Caco-2 (cell line): Measurements from ENCODE around the gene CERS6. TPM values are rescaled to one million over a fixed set of nuclear protein-coding genes. Genes with fewer than 3 reads are reported as not detected.
A peak's percentile ranks its signal among the peaks of the same experiment; 100 is the strongest.

Experiments
- BruUV-seq: library from RNA; stranded (reverse); fragments of 400-500 nt; replicated peaks from 2 replicates; lab custom pipeline; 2021; lab: Mats Ljungman, UMichigan
- CTCF ChIA-PET: fragments of 300-600 bp; sonication (Branson Sonifier 250); formaldehyde crosslinking; loops from one replicate; lab custom pipeline; 2022; ENCODE audit warnings: antibody characterized with exemption; lab: Charles Lee
- POLR2A ChIA-PET: fragments of 300-600 bp; sonication (Branson Sonifier 250); formaldehyde crosslinking; loops from one replicate; lab custom pipeline; 2022; ENCODE audit warnings: antibody characterized with exemption; lab: Charles Lee
- DNase-seq, 2 experiments: peaks; one replicate each; pipeline versions ENCODE4 v3.0.0 to v3.0.0-alpha.2; 2020 to 2022
- H3K27me3 ChIP-seq: replicated peaks from 2 replicates; pipeline ENCODE4 v1.6.0; 2011; ENCODE audit warnings: low read length; ENCODE audit not compliant: control insufficient read depth, insufficient read depth
- H3K36me3 ChIP-seq: 2 replicates; pipeline ENCODE4 v1.5.1; 2011; ENCODE audit warnings: low read length; ENCODE audit not compliant: control insufficient read depth, insufficient read depth
- H3K4me1 ChIP-seq: fragments of 250-450 bp; sonication (Bioruptor Pico); 2 replicates; pipeline ENCODE4 v1.5.1; 2020; ENCODE audit warnings: mild to moderate bottlenecking
- H3K4me3 ChIP-seq: 2 replicates; pipeline ENCODE4 v1.5.1; 2011; ENCODE audit warnings: low read depth, mild to moderate bottlenecking, control low read depth, low read length
- H3K9me3 ChIP-seq: fragments of 250-450 bp; sonication (Bioruptor Pico); 2 replicates; pipeline ENCODE4 v1.5.1; 2020; ENCODE audit warnings: mild to moderate bottlenecking, moderate library complexity
- H3K27ac Mint-ChIP-seq: one replicate; pipeline ENCODE4 v1.8.0; 2022; ENCODE audit warnings: mixed read lengths; ENCODE audit not compliant: unreplicated experiment
- H3K27me3 Mint-ChIP-seq: one replicate; pipeline ENCODE4 v1.8.0; 2022; ENCODE audit warnings: mixed read lengths; ENCODE audit not compliant: insufficient read depth, unreplicated experiment
- H3K36me3 Mint-ChIP-seq: one replicate; pipeline ENCODE4 v1.8.0; 2022; ENCODE audit warnings: mild to moderate bottlenecking, mixed read lengths; ENCODE audit not compliant: insufficient read depth, unreplicated experiment
- H3K4me1 Mint-ChIP-seq: one replicate; pipeline ENCODE4 v1.8.0; 2022; ENCODE audit warnings: low read depth, mixed read lengths; ENCODE audit not compliant: unreplicated experiment
- H3K4me3 Mint-ChIP-seq: one replicate; pipeline ENCODE4 v1.8.0; 2022; ENCODE audit warnings: mild to moderate bottlenecking, moderate library complexity, mixed read lengths; ENCODE audit not compliant: unreplicated experiment
- H3K9me3 Mint-ChIP-seq: one replicate; pipeline ENCODE4 v1.8.0; 2022; ENCODE audit warnings: mixed read lengths; ENCODE audit not compliant: unreplicated experiment
- CTCF ChIP-seq, 2 experiments: fragments of 200-600 bp in 1 of 2; IDR thresholded peaks; 1 replicate in 1 of 2; 2 replicates in 1 of 2; pipeline versions ENCODE4 v1.5.1 to v1.8.0; 2011 to 2022; ENCODE audit warnings: antibody characterized with exemption in 1 of 2, control low read depth in 1 of 2, inconsistent platforms in 1 of 2, low read depth in 1 of 2, low read length in 1 of 2, mild to moderate bottlenecking in 1 of 2, moderate library complexity in 1 of 2; ENCODE audit not compliant: insufficient read depth in 1 of 2, severe bottlenecking in 1 of 2, unreplicated experiment in 1 of 2
- intact Hi-C: fragments of 100-400 bp; cut with micrococcal nuclease; formaldehyde crosslinking; loops from one replicate; pipeline ENCODE4 v1.10.0; 2022; ENCODE audit not compliant: unreplicated experiment
- total RNA-seq: library from RNA; stranded (reverse); gene quantifications from 2 replicates; pipeline ENCODE4 v1.2.3, GENCODE V29; 2022

Gene CERS6
- total RNA-seq, 1 experiment from 2014 or later: 32.7 TPM

- peak; percentile 60 to 63 for DNase-seq
- Histone ChIP-seq H3K9me3 (peaks cover 4% of the 10 kb centered on the region), H3K36me3 (no peaks in the 10 kb centered on the region), H3K4me3 (peak overlapping the region; percentile 90), H3K27me3 (no peaks in the 10 kb centered on the region), H3K4me1 (no peaks in the 10 kb centered on the region)
- H3K27ac Mint-ChIP-seq: no peak overlapping the region
- peaks cover 12% of the 10 kb centered on the region for H3K36me3 Mint-ChIP-seq
- CTCF ChIA-PET: no interaction called here
- intact Hi-C loops: loop anchor here (1.0 to 5.0 kb wide), 8 partner anchors 10 to 251 kb away; no protein-coding TSS in a partner anchor
- H3K4me1 Mint-ChIP-seq: peaks cover 13% of the 10 kb centered on the region
- H3K9me3 Mint-ChIP-seq: no peaks in the 10 kb centered on the region
- H3K27me3 Mint-ChIP-seq: no peaks in the 10 kb centered on the region
- no TSS peak for BruUV-seq
- TF ChIP-seq CTCF (IDR thresholded peaks at IDR 0.05; ENCODE audit: insufficient read depth in 1 of 2, low read depth in 1 of 2, low read length in 1 of 2, severe bottlenecking in 1 of 2, unreplicated experiment in 1 of 2): no peak
- no peak overlapping the region for H3K4me3 Mint-ChIP-seq
- POLR2A ChIA-PET: interaction anchor here (1.0 kb wide), 1 partner anchor 14 kb away, joined by 4 read pairs; no protein-coding TSS in a partner anchor
Observed at GRCh38 chr2:168456521-168457189, 583 bp downstream of the CERS6 start.

DNA sequence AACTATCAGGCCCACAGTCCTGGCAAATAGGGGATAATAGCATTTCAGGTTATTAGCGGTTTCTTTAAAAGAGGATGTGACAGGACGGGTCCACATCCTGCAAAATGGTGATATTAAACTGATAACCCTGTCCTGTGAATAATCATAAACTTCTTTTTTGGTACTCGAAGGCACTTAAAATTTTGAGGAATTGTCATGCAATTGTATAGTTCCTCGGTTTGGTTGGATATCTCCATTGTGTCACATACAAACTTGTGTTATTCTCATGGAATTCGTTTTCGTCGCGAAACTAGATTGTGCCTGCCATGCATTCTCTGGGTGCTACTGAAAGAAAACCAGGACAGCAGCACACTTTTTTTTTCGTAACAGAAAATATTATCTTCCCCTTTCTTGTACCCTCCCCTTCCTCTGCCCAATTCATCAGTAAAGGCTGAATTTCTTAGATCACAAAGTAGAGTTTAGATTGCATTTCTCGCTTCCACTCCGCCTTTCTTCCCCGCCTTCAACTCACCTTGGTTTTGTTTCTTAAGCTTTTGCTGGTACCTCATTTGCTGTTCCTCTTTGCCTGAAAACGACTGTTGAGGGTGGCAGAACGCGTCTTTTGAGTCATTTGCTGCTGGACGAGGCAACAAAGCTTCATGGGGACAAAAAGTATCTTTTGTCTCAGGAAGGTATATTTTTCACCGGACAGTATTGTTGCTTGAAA lies 1.3 kb downstream of the CERS6 start:
- H3K4me3 ChIP-seq: peak overlapping the region; percentile 90
- peaks cover 4% of the 10 kb centered on the region for H3K9me3 ChIP-seq
- Mint-ChIP-seq H3K4me3 (no peak overlapping the region), H3K36me3 (peaks cover 12% of the 10 kb centered on the region), H3K27me3 (no peaks in the 10 kb centered on the region), H3K9me3 (no peaks in the 10 kb centered on the region), H3K27ac (peak overlapping the region; percentile 73), H3K4me1 (peaks cover 13% of the 10 kb centered on the region)
- no TSS peak for BruUV-seq
- DNase-seq: no peak
- TF ChIP-seq CTCF (IDR thresholded peaks at IDR 0.05; ENCODE audit: insufficient read depth in 1 of 2, low read depth in 1 of 2, low read length in 1 of 2, severe bottlenecking in 1 of 2, unreplicated experiment in 1 of 2): no peak
- H3K27me3 ChIP-seq: no peaks in the 10 kb centered on the region
- intact Hi-C loops: loop anchor here (1.0 to 5.0 kb wide), 8 partner anchors 9 to 250 kb away; no protein-coding TSS in a partner anchor
- H3K36me3 ChIP-seq: no peaks in the 10 kb centered on the region
- ChIA-PET CTCF (no interaction called here), POLR2A (no interaction called here)
- no peaks in the 10 kb centered on the region for H3K4me1 ChIP-seq

DNA sequence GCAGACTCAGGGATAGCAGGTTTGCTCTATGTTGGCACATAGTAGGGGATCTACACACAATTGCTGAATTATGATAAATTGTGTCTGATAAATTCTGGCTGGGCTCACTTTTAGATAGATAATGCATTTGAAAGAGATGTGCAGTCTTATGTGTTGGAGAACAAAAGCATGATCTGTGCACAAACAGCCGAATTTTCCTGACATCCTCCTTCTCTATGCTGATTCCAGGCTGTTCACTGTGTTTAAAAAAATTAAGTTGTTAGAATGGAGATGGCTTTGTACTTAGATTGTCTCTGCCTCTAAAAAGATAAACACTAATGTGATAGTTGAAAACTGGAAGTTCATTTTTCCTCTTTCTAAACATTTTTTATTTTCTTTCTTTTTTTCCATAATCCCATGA lies 2.1 kb downstream of the CERS6 start:
- TF ChIP-seq CTCF (IDR thresholded peaks at IDR 0.05; ENCODE audit: insufficient read depth in 1 of 2, low read depth in 1 of 2, low read length in 1 of 2, severe bottlenecking in 1 of 2, unreplicated experiment in 1 of 2): no peak
- POLR2A ChIA-PET: no interaction called here
- Mint-ChIP-seq H3K27me3 (no peaks in the 10 kb centered on the region), H3K36me3 (peaks cover 12% of the 10 kb centered on the region), H3K27ac (no peak overlapping the region), H3K9me3 (no peaks in the 10 kb centered on the region), H3K4me3 (no peak overlapping the region), H3K4me1 (peaks cover 13% of the 10 kb centered on the region)
- H3K4me3 ChIP-seq: peak overlapping the region; percentile 90
- intact Hi-C loops: loop anchor here (5.0 kb wide), 3 partner anchors 94 to 249 kb away; no protein-coding TSS in a partner anchor
- peaks cover 4% of the 10 kb centered on the region for H3K9me3 ChIP-seq
- no peaks in the 10 kb centered on the region for H3K27me3 ChIP-seq
- DNase-seq: no peak
- H3K36me3 ChIP-seq: no peaks in the 10 kb centered on the region
- CTCF ChIA-PET: no interaction called here
- no TSS peak for BruUV-seq
- H3K4me1 ChIP-seq: no peaks in the 10 kb centered on the region
